ENCODE results near the gene SLC4A3. TPM values are rescaled to one million over a fixed set of nuclear protein-coding genes. Genes with fewer than 3 reads are reported as not detected.

SLC4A3 gene
- total RNA-seq, 1 experiment from 2014 or later: 23.0 TPM

DNA sequence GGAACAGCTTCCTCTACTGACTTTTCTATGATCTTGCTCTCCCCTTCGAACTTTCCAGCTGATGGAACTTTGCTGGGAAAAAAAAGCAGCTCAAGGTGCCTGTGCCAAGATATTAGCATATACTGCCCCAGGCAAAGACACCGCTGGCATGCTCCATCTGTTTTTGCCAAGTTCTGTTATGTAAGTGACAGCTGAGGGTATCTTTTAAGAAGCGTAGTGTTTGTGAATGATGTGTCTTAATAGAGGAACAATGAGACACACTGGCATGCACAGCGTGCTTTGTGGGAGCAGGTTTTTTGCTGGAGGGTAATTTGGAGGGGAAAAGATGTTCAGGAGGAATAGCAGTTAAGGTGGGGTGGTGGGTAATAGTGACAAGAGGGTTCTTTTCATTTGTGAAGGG lies 47.8 kb downstream of the SLC4A3 start:
- H3K9me3 ChIP-seq (ENCODE audit: control insufficient read depth in 1 of 2, insufficient read depth in 1 of 2, low read depth in 1 of 2, low read length in 2 of 2): peaks cover 0 to 10% of the 10 kb centered on the region in 2 experiments; a peak in 1 of 4 replicates

DNA sequence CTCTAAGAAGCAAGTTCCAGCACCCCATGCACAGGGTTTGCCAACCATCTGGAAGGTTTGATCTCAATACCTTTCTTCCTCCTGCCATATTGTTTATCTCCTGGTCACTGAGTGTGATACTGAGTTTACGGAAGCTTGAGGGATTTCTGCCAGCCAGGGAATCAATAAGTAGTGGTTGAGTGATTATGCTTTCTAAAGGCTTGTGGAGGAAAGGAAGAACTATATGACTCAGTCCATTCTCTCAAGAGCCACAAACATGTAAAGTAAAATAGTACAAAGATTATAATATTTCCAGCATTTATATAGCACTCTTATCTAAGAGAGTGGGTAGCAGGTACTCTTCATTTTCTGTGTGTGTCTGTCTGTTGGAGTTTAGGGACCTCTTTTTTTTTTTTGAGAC lies 49.2 kb downstream of the SLC4A3 start:
- H3K9ac ChIP-seq (ENCODE audit: low read length): no peak overlapping the region
- intact Hi-C loops (cut with micrococcal nuclease): no loop called here
- TF ChIP-seq, protein P1, sequence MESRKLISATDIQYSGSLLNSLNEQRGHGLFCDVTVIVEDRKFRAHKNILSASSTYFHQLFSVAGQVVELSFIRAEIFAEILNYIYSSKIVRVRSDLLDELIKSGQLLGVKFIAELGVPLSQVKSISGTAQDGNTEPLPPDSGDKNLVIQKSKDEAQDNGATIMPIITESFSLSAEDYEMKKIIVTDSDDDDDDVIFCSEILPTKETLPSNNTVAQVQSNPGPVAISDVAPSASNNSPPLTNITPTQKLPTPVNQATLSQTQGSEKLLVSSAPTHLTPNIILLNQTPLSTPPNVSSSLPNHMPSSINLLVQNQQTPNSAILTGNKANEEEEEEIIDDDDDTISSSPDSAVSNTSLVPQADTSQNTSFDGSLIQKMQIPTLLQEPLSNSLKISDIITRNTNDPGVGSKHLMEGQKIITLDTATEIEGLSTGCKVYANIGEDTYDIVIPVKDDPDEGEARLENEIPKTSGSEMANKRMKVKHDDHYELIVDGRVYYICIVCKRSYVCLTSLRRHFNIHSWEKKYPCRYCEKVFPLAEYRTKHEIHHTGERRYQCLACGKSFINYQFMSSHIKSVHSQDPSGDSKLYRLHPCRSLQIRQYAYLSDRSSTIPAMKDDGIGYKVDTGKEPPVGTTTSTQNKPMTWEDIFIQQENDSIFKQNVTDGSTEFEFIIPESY (IDR thresholded peaks at IDR 0.05; ENCODE audit: extremely low read depth, insufficient replicate concordance, low read length): no peak
- TF ChIP-seq EGR1 (IDR thresholded peaks at IDR 0.05; ENCODE audit: low read depth): no peak
- TF ChIP-seq FOSL1 (IDR thresholded peaks at IDR 0.05; ENCODE audit: low read depth): no peak
- TF ChIP-seq SRF (IDR thresholded peaks at IDR 0.05; ENCODE audit: low read depth): no peak
- no peak for TF ChIP-seq POLR2A (IDR thresholded peaks at IDR 0.05; ENCODE audit: borderline replicate concordance, extremely low read depth, insufficient read depth, insufficient read length)
- TF ChIP-seq, protein P2, sequence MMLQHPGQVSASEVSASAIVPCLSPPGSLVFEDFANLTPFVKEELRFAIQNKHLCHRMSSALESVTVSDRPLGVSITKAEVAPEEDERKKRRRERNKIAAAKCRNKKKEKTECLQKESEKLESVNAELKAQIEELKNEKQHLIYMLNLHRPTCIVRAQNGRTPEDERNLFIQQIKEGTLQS (IDR thresholded peaks at IDR 0.05): no peak
- TF ChIP-seq EZH2 (IDR thresholded peaks at IDR 0.05): no peak
- TF ChIP-seq CEBPB (IDR thresholded peaks at IDR 0.05; ENCODE audit: low read depth): no peak
- TF ChIP-seq CBX3 (IDR thresholded peaks at IDR 0.05; ENCODE audit: low read depth): no peak
- no peak for TF ChIP-seq POLR2AphosphoS5 (IDR thresholded peaks at IDR 0.05; ENCODE audit: low read depth, low read length)
- TF ChIP-seq ZNF274 (IDR thresholded peaks at IDR 0.05; ENCODE audit: low read depth, low read length): no peak
- TF ChIP-seq JUND (IDR thresholded peaks at IDR 0.05): no peak
- no peak for TF ChIP-seq SIN3A (IDR thresholded peaks at IDR 0.05; ENCODE audit: low read depth)
- no peak for TF ChIP-seq YY1 (IDR thresholded peaks at IDR 0.05; ENCODE audit: extremely low read depth, insufficient replicate concordance, low read depth, low read length)
- H3K4me1 ChIP-seq (ENCODE audit: control insufficient read depth in 1 of 2, insufficient read depth in 2 of 2, low read length in 2 of 2): peaks cover 0 to 10% of the 10 kb centered on the region in 2 experiments; a peak in 3 of 4 replicates
- H4K20me1 ChIP-seq (ENCODE audit: insufficient read depth): no peaks in the 10 kb centered on the region
- no peaks in the 10 kb centered on the region for H3K27me3 ChIP-seq (ENCODE audit: insufficient read depth, low read length)
- no peak overlapping the region for H3K4me3 ChIP-seq (replicated peaks in 1 of 2; ENCODE audit: low read depth in 1 of 2, low read length in 2 of 2)
- no peak overlapping the region for H2AFZ ChIP-seq (ENCODE audit: low read depth, low read length, poor library complexity, severe bottlenecking)
- no peaks in the 10 kb centered on the region for H3K9me2 ChIP-seq (ENCODE audit: insufficient read depth)
- H3K9me3 ChIP-seq (ENCODE audit: control insufficient read depth in 1 of 2, insufficient read depth in 1 of 2, low read depth in 1 of 2, low read length in 2 of 2): peaks cover 0 to 10% of the 10 kb centered on the region in 2 experiments; a peak in 1 of 4 replicates
- RAD21 ChIA-PET (ENCODE audit: low non-redundant PET in 1 of 2, low total read pairs in 2 of 2, uncharacterized antibody in 2 of 2, unreplicated experiment in 2 of 2): no interaction called here
- no peak overlapping the region for H3K4me2 ChIP-seq (ENCODE audit: low read length)
- DNase-seq (ENCODE audit: low read depth, low spot score) (no peak), ATAC-seq (no peak)
- H3K79me2 ChIP-seq (ENCODE audit: insufficient read depth, low read length): no peaks in the 10 kb centered on the region
- H3K36me3 ChIP-seq (ENCODE audit: control insufficient read depth in 1 of 2, insufficient read depth in 2 of 2, low read length in 2 of 2): no peaks in the 10 kb centered on the region
- CTCF ChIA-PET: no interaction called here
- no peak overlapping the region for H3K27ac ChIP-seq (ENCODE audit: low read depth, low read length)
- BruUV-seq (replicated peaks): no TSS peak
- POLR2A ChIA-PET: interaction anchor here (0.5 kb wide), 1 partner anchor 209 kb away, joined by 3 read pairs; no protein-coding TSS in a partner anchor

More for the DNA sequence above, 47.8 kb downstream of the SLC4A3 start:
- ATAC-seq (no peak), DNase-seq (ENCODE audit: low read depth, low spot score) (no peak)
- ChIA-PET RAD21 (ENCODE audit: low non-redundant PET in 1 of 2, low total read pairs in 2 of 2, uncharacterized antibody in 2 of 2, unreplicated experiment in 2 of 2) (no interaction called here), POLR2A (interaction anchor here (2.2 kb wide), 1 partner anchor 10 kb away, joined by 8 read pairs; no protein-coding TSS in a partner anchor), CTCF (no interaction called here)
- intact Hi-C loops (cut with micrococcal nuclease): no loop called here
- H3K4me2 ChIP-seq (ENCODE audit: low read length): no peak overlapping the region
- H3K79me2 ChIP-seq (ENCODE audit: insufficient read depth, low read length): no peaks in the 10 kb centered on the region
- no peaks in the 10 kb centered on the region for H4K20me1 ChIP-seq (ENCODE audit: insufficient read depth)
- no TSS peak for BruUV-seq (replicated peaks)
- TF ChIP-seq YY1 (IDR thresholded peaks at IDR 0.05; ENCODE audit: extremely low read depth, insufficient replicate concordance, low read depth, low read length) (no peak), EZH2 (IDR thresholded peaks at IDR 0.05) (no peak), TCF7L2 (IDR thresholded peaks at IDR 0.05; ENCODE audit: borderline replicate concordance, extremely low read depth, insufficient read depth, insufficient read length) (no peak), EGR1 (IDR thresholded peaks at IDR 0.05; ENCODE audit: low read depth) (no peak), SP1 (IDR thresholded peaks at IDR 0.05; ENCODE audit: low read depth) (no peak), ELF1 (IDR thresholded peaks at IDR 0.05; ENCODE audit: borderline replicate concordance, low read depth) (no peak)
- H2AFZ ChIP-seq (ENCODE audit: low read depth, low read length, poor library complexity, severe bottlenecking): no peak overlapping the region
- H3K27ac ChIP-seq (ENCODE audit: low read depth, low read length): no peak overlapping the region
- no peak overlapping the region for H3K4me3 ChIP-seq (replicated peaks in 1 of 2; ENCODE audit: low read depth in 1 of 2, low read length in 2 of 2)
- H3K9me2 ChIP-seq (ENCODE audit: insufficient read depth): no peaks in the 10 kb centered on the region
- H3K4me1 ChIP-seq (ENCODE audit: control insufficient read depth in 1 of 2, insufficient read depth in 2 of 2, low read length in 2 of 2): no peaks in the 10 kb centered on the region
- H3K27me3 ChIP-seq (ENCODE audit: insufficient read depth, low read length): no peaks in the 10 kb centered on the region
- no peak overlapping the region for H3K9ac ChIP-seq (ENCODE audit: low read length)
- no peaks in the 10 kb centered on the region for H3K36me3 ChIP-seq (ENCODE audit: control insufficient read depth in 1 of 2, insufficient read depth in 2 of 2, low read length in 2 of 2)

Measured in HCT116 (cell line).